ENCODE results near the gene VMAC.
"Not testable (repeated sequence)": the region's sequence is repeated elsewhere in the genome, so short reads cannot be mapped to it uniquely, and the experiment has no call there.

The VMAC gene

DNA sequence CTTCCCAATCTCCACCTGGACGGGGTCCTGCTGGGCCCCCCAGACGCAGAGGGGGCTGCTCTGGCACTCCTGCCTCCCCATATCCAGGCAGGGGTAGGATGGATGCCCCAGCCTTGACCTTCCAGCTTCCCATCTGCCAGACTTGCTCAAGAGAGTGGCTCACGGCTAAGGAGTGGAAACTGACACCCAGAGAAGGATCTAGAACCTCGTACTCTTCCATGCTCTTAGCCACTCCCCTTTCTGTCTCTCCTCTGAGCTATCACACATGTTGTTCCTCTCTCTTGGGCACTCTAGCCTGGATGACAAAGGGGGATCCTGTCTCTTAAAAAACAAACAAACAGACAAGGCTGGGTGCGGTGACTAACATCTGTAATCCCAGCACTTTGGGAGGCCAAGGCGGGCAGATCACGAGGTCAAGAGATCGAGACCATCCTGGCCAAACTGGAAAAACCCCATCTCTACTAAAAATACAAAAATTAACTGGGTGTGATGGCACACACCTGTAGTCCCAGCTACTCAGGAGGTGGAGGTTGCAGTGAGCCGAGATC lies 22.2 kb upstream of the VMAC start:
- Histone ChIP-seq H3K27ac (no peak overlapping the region), H3K4me3 (no peak overlapping the region)

DNA sequence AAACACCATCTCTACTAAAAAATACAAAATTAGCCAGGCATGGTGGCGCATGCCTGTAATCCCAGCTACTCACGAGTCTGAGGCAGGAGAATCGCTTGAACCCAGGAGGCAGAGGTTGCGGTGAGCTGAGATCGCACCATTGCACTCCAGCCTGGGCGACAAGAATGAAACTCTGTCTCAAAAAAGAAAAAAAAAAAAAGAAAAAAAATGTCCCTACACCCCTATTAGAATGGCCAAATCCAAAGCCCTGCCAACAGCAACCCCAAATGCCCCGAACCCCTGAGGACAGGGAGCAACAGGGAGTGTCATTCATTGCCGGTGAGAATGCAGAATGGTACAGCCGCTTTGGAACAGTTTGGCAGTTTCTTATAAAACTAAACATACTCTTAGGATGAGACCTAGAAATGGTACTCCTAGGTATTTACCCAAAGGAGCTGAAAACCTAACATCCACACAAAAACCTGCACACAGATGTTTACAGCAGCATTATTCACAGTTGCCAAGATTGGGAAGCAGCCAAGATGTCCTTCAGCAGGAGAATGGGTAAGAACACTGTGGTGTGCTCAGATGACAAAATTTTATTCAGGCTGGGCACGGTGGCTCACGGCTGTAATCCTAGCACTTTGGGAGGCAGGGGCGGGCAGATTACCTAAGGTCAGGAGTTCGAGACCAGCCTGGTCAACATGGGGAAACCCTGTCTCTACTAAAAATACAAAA lies 21.4 kb upstream of the VMAC start:
- H3K27ac ChIP-seq, H3K4me3 ChIP-seq: not testable (repeated sequence)

DNA sequence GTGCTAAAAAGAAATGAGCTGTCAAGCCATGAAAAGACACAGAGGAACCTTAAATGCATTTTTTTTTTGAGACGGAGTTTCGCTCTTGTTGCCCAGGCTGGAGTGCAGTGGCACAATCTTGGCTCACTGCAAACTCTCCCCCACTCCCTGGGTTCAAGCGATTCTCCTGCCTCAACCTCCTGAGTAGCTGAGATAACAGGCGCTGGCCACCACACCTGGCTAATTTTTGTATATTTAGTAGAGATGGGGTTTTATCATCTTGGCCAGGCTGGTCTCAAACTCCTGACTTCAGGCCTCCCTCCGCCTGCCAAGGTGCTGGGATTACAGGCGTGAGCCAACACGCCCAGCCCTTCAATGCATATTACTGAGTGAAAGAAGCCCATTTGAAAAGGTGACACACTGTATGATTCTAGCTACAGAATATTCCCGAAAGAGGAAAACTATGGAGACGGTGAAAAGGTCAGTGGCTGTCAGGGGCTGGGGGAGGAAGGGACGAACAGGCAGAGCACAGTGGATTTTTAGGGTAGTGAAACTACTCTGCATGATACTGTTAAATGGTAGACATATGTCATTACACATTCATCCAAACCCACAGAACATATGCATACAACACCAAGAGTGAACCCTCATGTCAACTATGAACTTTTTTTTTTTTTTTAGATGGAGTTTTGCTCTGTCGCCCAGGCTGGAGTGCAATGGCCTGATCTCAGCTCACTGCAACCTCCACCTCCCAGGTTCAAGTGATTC lies 20.4 kb upstream of the VMAC start:
- H3K4me3 ChIP-seq, H3K27ac ChIP-seq: not testable (repeated sequence)

DNA sequence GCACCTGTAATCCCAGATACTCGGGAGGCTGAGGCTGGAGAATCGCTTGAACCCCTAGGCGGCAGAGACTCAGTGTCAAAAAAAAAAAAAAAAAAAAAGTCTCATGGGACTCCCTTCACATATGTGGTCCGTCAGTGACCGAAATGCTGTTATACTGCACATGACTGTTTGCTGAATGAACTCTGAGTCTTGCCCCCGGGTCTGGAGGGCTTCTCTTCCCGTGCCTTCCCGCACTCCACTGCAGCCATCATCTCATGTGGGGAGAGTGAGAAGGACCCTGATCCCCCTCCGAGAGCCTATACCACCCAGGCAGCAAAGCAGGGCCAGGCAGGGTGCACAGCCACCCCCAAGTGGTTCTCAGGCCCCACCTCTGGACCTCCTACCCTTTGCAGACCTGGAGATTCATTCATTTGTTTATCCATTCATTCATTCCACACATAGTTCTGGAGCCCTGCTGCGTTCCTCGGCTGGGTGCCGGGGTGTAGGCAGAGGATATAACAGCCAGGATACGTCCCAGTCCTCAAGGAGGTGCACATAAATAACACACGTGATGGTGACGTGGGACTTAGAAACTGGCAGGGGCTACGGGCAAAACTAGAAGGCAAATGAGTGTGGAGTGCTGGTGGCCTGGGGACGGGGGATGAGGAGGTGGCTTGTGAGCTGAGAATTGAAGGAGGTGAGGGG lies 15.2 kb upstream of the VMAC start:
- Histone ChIP-seq H3K27ac (no peak overlapping the region), H3K4me3 (no peak overlapping the region)

DNA sequence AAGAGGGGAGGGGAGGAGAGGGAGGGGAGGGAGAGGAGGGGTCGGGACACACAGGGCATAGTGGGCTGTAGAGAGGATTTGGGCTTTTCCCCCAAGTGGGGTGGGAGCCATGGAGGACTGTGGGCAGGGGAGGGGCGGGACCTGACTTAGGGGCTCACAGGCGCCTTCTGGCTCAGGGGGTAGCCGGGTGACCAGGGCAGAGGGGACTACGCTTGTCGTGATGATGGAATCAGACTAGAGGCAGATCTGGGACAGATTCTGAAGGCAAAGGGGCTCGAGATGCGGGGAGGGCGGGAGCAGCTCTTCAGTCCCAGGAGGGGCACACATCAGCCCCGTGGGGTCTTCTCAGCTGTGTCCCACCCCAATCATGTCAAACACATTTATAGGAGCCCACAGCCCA lies 14.6 kb upstream of the VMAC start:
- Histone ChIP-seq H3K4me3 (no peak overlapping the region), H3K27ac (no peak overlapping the region)

DNA sequence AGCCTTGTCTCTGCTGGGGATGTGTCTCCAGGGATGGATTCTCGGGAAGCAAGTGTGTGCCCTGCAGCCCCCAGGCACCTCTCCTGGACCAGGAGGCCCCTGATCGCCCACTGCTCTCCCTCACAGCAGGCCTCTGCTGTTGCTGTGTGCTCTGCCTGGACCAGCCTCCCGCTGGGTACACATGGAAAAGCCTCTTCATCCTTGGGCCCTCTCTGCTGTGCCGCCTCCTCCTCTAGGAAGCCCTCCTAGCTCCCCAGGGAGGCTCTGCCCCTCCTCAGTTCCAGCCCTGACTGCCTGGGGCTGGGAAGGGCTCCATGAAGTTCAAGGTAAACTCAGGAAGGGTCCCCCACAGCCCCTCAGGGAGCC lies 13.1 kb upstream of the VMAC start:
- Histone ChIP-seq H3K27ac (no peak overlapping the region), H3K4me3 (no peak overlapping the region)

DNA sequence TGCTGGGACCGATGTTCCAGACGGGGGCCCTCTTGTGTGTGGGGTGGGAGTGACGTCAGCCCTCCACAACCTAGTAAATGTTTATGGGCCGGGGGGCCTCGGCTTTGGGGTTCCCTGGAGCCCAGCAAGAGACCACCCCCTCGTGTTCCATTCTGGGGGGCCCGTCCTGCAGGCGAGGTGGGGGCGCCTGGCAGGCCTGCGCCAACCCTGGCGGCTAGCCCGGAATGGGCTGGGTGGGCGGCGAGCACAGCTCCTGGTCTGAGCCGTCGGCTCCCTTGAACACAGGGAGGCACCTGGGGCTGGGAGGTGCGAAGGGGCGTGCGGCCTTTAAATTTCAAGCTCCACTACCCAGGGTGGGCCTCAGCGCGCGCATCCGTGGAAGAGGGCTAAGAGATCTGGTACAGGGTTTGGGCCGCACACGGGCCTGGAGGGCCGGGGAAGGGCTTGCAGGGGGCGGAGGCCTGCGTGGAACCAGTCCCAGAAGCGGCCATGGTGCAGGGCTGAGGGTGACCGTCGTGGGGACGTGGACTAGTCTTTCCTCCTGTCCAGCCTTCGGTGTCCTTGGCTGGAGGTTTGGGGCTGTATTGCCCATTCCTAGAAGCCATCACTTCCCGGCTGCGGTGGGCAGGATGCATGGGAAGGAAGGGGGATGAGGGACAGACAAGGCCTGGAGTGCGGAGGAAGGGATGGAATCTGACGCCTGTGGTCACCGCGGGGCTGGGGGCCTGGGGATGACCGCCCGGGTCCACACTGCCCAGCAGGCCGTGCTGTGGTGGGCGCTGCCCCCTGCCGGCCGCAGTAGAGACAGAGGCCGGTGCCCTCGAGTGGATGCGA lies 12.5 kb upstream of the VMAC start:
- H3K4me3 ChIP-seq = no peak overlapping the region
- peak overlapping the region in 1 of 21 experiments; percentile 35 for H3K27ac ChIP-seq

DNA sequence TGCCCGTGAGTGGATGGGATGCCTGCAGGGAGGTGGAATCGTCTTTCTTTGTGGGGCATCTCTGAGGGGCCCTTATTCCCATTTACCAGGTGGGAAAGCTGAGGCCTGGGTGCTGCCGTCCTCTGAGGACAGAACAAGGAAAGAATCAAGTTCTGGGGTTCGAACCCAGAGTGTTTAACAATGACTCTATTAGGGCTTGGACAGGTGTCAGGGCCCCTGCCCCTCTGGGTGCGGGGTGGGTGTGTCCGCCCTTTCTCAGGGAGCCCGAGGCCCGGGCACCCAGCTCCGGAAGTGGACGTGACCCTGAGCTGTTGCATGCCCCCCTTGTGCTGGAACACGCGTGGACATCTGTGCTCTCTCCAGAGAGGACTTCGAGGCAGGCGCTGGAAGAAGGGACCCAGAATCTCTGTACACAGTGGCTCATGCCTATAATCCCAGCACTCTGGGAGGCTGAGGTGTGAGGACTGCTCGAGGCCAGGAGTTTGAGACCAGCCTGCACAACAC lies 11.8 kb upstream of the VMAC start:
- H3K27ac ChIP-seq = peak overlapping the region in 1 of 21 experiments; percentile 35
- H3K4me3 ChIP-seq = no peak overlapping the region

DNA sequence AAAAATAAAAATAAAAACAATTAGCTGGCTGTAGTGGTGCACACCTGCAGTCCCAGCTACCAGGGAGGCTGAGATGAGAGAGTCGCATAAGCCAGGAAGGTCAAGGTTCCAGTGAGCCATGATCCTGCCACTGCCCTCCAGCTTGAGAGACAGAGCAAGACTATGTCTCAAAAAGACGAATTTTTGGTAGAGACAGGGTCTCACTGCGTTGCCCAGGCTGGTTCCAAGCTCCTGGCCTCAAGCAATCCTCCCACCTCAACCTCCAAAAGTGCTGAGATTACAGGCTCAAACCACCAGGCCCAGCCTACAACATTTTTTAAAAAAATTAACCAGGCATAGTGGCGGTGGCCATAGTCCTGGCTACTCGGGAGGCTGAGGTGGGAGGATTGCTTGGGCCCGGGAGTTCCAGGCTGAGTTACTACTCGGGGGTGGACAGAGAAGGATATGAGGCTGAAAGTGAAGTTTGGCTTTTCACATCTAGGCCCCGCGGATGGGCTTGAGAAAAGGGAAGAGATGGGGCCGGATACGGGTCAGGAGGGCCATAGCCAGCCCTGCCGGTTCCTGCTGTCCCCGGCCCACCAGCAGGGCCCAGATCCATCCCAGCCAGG lies 11.3 kb upstream of the VMAC start:
- Histone ChIP-seq H3K4me3 (no peak overlapping the region), H3K27ac (peak overlapping the region in 2 of 21 experiments; percentile 14 to 31)

DNA sequence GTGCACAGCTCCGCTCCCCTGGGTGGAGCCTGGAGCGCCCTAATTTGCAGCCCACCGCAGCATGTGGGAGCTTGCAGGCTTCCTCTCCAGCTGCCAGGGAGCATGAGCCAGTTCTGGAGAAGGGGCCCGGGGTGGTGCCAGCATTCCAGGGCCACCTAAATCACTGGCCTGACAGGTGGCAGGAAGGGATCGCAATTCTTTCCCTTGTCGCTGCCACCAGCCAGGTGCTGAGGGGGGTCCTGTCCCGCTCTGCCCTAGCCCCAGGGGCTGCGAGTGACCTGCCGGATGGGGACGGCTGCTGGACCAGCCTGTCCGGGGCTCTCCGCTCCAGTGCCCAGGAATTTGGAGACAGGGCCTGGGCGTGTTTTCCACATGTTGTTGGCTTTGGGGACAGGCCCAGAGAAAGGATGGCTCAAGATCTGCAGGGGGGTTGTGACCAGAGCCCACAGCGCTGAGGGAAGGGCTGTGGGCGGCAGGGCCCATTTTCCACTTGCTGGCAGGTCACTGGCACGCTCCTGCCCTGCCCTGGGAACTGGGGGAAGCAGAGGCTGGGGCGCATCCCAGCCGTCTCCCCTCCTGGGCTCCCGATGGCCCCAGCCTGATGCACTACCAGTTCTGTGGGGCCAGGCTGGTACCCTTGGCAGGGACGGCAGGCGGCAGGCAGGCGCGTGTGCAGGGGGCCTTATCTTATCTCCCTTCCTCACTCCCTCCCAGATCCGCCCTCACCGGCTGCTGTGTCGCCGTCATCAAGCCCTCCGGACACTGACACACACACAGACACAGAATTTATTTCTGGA lies 10.6 kb upstream of the VMAC start:
- Histone ChIP-seq H3K27ac (peak overlapping the region in 5 of 21 experiments; percentile 8 to 31 (median 12)), H3K4me3 (no peak overlapping the region)

DNA sequence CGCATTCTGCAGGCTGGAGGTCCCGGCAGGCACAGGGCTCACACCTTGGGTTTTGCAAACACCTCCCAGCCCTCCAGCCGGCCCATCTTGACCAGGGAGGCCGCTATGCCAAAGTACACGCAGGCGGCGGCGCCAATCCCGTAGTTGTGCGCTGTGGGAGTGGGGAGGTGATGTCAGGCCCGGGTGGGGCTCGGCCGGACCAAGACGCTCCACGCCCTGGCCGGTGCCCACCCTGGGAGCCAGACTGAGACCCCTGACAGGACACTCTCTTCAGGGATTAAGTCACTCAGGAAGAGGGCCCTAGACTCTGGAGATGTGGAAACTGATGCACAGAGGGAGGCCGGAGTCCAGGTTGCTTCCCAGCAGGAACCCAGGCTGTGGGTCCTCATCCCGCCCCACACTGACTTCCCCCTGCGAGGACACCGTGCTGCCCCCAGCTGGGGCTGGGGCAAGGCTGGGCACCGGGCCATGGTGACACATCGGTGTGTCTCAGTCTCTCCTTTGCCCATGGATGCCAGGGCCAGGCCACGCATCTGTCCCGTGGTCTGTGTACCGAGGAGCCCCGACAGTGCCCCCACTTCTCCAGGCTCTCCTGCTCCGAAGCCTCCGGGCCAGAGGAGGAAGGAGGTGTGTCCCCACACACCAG lies 9.8 kb upstream of the VMAC start:
- H3K4me3 ChIP-seq = no peak overlapping the region
- H3K27ac ChIP-seq = peak overlapping the region in 2 of 21 experiments; percentile 11 to 12

DNA sequence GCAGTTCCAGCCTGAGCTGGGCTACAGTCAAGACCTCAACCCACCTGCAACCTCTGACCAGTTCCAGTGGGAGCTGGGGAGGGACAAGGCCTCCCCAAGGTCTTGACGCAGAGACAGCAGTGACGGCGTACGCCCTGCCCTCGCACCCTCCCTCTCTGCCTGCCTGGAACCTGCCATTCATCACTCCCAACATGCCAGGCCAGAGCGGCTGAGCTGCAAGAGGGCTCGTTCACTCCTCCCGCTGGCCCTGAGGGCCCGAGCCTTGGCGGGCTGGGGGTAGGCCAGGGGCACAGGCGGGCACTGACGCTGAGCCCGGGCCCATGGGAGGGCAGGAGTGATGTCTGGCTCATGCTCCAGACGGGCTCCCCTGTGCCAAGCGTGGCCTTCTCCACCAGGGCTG lies 9.3 kb upstream of the VMAC start:
- no peak overlapping the region for H3K27ac ChIP-seq
- H3K4me3 ChIP-seq = no peak overlapping the region

DNA sequence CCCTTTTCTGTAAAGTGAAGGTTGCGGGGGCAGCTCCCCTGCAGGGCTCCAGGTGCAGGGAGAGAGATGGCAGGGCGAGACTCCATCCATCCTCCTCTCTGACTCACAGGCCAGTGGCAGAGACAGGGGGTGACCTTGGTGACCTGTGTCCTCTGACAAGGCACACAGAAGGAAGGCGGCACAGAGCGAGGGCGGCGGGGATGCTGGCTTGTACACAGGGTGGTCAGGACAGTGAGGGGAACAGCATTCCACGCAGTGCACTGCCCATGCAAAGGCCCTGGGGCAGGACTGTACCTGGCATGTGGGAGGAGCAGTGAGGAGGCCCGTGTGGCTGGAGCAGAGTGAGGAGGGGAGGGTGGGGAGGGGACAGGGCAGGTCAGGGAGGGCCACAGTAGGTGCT lies 8.8 kb upstream of the VMAC start:
- no peak overlapping the region for H3K4me3 ChIP-seq
- H3K27ac ChIP-seq = no peak overlapping the region

DNA sequence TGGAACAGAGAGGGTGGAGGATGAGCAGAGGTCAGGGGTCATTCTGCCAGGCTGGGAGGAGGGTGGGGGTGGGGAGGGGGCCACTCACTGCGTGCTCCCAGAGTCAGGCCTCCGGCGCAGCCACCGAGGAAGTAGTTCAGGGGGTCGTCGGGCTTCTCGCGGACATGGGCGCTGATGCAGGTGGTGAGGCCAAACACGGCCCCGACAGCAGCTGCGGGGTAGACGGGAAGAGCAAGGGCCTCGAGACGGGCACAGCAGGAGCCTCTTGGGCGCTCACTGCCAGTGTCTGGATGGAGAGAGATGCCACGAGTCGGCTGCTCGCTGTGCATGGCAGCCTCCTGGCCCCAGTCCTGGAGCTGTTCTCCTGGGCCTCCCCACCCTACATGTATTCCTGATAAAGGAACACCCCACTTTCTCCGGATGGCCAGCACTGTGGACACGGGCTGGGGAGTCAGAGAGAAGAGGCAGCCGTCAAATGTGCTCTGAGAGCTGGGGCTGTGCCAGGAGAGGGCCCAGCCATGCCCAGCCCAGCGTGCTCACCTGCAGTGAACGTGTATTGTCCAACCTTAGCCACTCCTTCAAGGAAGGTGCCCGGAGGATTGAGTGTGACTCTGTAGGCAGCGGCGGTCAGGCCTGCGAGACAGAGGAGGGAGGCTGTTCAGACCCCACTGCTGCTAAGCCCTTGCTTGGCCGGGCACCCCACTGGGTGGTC lies 8.2 kb upstream of the VMAC start:
- peak overlapping the region in 2 of 21 experiments; percentile 37 to 51 for H3K27ac ChIP-seq
- no peak overlapping the region for H3K4me3 ChIP-seq

DNA sequence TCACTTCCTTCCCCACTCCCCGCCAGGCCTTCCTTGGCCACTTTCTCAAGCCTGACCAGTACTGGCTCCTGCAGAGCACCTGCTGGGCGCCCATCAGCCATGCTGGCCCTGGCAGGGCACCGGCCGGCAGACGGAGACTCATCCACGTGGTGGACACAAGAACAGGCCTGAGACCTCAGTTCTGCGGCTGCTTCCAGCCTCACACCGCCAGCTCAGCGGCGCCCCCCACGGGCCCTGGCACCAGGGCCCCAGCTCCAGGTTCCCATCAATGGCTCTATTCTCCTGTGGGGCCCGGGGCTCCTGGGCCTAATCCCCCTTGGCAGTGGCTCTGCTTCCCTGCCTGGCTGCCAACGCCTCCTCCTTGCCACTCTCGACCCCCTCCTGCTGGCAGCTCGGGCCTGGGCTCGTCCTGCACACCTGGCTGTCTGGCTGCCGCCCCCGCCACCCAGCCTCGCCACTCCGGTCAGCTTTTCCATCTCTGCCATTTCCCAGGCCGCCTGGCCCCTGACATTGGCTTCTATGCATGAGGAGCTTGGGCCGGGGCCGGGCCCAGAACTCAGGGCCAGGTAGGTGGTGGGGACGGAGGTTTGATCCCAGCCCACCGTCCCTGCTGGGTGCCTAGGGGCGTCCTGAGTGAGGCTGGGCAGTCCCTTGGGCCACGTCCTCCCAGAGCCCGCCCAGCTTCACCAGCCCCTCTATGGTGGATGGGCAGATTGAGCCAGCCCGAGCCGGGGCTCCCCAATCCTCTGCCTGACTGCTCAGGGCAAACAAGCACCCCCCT lies 7.3 kb upstream of the VMAC start:
- peak overlapping the region in 4 of 21 experiments; percentile 10 to 53 (median 30) for H3K27ac ChIP-seq
- no peak overlapping the region for H3K4me3 ChIP-seq

DNA sequence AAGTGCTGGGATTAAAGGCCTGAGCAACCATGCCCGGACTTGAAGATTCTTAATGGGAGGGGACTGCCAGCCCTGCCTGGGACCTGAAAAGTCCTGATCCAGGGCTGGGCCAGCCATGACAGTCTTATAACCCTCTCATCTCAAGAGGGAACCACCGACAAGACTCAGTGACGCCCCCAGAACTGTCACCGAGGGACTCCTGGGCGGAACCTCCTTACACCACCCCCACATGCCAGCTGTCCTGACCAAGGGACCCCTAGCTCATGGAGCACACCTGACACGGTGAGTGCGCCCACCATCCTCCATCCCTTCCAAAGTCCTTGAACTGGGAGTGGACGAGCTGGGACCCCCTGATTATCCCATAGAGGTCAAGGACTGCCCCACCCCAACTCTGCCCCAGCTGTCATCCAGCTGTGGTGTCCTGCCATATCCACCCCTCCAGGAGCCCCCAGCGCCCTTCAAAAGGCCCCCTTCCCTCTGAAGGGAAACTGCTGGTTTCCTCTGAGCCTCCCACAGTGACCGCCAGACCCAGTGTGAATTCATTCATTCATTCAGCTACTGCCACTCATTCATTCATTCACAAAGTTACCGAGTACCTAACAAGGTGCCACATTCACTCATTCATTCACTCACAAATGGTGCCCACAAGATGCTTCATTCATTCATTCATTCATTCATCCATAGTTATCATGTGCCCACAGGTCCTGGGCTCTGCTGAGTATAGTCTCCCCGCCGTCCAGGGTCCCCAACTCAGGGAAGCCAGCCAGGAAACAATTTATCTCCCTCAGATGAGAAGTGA lies 4.7 kb upstream of the VMAC start:
- H3K27ac ChIP-seq = no peak overlapping the region
- no peak overlapping the region for H3K4me3 ChIP-seq

Data from skin epidermis (tissue), 12 donors.